Measurements from ENCODE around the gene AGAP1.

DNA sequence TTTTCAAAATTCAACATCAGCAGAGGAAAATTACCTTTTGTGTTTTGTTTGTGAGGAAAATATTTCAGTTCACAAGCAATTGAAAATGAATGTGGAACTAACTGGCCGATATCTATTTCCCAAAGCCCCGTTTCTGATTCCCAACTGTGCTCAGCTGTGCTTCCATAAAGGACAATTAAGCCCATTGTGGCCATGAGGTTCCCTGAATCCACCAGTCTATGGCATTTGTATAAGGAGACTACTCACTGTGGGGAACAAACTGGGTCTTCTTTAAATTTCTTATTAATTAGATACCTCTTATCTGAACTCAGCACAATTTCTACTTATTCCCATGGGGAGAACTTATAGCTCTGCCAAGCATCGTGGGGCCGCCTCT, 31.4 kb upstream of the AGAP1 start:
- TF ChIP-seq, protein P1, sequence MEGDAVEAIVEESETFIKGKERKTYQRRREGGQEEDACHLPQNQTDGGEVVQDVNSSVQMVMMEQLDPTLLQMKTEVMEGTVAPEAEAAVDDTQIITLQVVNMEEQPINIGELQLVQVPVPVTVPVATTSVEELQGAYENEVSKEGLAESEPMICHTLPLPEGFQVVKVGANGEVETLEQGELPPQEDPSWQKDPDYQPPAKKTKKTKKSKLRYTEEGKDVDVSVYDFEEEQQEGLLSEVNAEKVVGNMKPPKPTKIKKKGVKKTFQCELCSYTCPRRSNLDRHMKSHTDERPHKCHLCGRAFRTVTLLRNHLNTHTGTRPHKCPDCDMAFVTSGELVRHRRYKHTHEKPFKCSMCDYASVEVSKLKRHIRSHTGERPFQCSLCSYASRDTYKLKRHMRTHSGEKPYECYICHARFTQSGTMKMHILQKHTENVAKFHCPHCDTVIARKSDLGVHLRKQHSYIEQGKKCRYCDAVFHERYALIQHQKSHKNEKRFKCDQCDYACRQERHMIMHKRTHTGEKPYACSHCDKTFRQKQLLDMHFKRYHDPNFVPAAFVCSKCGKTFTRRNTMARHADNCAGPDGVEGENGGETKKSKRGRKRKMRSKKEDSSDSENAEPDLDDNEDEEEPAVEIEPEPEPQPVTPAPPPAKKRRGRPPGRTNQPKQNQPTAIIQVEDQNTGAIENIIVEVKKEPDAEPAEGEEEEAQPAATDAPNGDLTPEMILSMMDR (IDR thresholded peaks at IDR 0.05) = no peak
- TF ChIP-seq POLR2A (IDR thresholded peaks at IDR 0.05) = no peak

Measured in uterus (tissue), 2 donors.